Measurements from ENCODE around the gene DGLUCY.
"Not testable (repeated sequence)": the region's sequence is repeated elsewhere in the genome, so short reads cannot be mapped to it uniquely, and the experiment has no call there.

DGLUCY gene

DNA sequence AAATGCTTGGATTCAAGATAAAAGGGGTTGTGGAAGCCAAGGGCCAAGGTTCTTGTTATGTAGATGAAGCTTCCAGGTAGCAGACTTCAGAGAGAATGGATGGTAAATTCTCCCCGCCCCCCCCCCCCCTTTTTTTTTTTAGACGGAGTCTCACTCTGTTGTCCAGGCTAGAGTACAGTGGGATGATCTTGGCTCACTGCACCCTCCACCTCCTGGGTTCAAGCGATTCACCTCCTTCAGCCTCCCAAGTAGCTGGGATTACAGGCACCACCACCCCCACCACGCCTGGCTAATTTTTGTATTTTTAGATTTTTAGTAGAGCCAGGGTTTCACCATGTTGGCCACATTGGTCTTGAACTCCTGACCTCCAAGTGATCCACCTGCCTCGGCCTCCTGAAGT is 4.1 kb downstream of the DGLUCY start:
- no peak overlapping the region for H3K27ac ChIP-seq
- H3K36me3 ChIP-seq (replicated peaks) = no peaks in the 10 kb centered on the region
- DNase-seq = no peak
- no peak overlapping the region for H3K4me3 ChIP-seq (ENCODE audit: low read depth, low read length)
- no peaks in the 10 kb centered on the region for H3K27me3 ChIP-seq (replicated peaks)
- in situ Hi-C loops (cut with HindIII; ENCODE audit: low pct_ligation_motif_present, low sequenced_read_pairs) = no loop called here
- TF ChIP-seq, protein P1, sequence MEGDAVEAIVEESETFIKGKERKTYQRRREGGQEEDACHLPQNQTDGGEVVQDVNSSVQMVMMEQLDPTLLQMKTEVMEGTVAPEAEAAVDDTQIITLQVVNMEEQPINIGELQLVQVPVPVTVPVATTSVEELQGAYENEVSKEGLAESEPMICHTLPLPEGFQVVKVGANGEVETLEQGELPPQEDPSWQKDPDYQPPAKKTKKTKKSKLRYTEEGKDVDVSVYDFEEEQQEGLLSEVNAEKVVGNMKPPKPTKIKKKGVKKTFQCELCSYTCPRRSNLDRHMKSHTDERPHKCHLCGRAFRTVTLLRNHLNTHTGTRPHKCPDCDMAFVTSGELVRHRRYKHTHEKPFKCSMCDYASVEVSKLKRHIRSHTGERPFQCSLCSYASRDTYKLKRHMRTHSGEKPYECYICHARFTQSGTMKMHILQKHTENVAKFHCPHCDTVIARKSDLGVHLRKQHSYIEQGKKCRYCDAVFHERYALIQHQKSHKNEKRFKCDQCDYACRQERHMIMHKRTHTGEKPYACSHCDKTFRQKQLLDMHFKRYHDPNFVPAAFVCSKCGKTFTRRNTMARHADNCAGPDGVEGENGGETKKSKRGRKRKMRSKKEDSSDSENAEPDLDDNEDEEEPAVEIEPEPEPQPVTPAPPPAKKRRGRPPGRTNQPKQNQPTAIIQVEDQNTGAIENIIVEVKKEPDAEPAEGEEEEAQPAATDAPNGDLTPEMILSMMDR (IDR thresholded peaks at IDR 0.05; ENCODE audit: low read depth, low read length, missing control alignments) = no peak

DNA sequence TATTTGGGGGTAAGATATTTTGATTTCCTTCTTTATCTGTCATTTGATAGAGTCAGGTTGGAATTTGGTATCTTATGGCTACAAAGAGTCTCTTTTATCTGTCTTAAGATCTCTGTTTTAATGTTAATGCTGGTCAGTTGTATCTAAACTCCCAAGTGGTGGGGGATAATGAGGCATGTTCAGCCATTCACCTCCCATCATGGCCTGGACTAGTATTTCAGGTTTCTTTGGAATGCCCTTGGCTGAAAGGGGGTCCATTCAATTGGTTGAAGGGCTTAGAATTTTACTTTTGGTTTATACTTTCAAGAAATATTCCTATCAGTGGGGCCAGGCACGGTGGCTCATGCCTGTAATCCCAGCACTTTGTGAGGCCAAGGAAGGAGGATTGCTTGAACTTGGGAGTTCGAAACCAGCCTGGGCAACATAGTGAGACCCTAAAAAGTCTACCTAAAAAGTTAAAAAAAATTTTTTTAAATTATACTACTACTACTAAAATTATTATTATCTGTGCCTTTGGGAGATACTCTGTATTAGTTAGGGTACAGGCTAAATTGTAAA is 4.7 kb downstream of the DGLUCY start:
- Histone ChIP-seq H3K27ac (no peak overlapping the region), H3K4me3 (ENCODE audit: low read depth, low read length) (no peak overlapping the region), H3K27me3 (replicated peaks) (no peaks in the 10 kb centered on the region), H3K36me3 (replicated peaks) (no peaks in the 10 kb centered on the region)
- TF ChIP-seq, protein P1 (IDR thresholded peaks at IDR 0.05; ENCODE audit: low read depth, low read length, missing control alignments) = no peak
- in situ Hi-C loops (cut with HindIII; ENCODE audit: low pct_ligation_motif_present, low sequenced_read_pairs) = no loop called here
- no peak for DNase-seq

DNA sequence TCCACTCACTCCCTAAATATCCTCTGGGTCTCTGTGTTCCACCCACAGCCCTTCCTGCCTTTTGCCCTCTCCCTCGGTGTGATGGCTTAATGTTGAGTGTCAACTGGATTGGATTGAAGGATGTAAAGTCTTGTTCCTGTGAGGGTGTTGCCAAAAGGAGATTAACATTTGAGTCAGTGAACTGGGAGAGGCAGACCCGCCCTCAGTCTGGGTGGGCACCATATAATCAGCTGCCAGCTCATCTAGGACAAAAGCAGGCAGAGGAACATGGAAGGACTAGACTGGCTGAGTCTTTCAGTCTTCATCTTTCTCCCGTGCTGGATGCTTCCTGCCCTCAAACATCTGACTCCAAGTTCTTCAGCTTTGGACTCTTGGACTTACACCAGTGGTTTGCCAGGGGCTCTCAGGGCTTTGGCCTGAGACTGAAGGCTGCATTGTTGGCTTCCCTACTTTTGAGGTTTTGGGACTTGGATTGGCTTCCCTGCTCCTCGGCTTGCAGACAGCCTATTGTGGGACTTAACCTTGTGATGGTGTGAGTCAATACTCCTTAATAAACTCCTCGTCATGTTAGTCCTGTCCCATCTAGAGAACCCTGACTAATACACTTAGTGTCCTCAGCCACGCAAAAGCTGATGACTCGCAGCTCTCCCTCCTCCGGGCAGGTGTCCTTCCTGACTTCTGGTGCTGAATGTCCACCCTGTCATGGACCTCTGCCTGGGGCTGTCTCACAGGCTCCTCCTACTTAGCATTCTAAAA is 5.9 kb downstream of the DGLUCY start:
- peak; percentile 38 for DNase-seq
- in situ Hi-C loops (cut with HindIII; ENCODE audit: low pct_ligation_motif_present, low sequenced_read_pairs) = no loop called here
- no peak overlapping the region for H3K27ac ChIP-seq

DNA sequence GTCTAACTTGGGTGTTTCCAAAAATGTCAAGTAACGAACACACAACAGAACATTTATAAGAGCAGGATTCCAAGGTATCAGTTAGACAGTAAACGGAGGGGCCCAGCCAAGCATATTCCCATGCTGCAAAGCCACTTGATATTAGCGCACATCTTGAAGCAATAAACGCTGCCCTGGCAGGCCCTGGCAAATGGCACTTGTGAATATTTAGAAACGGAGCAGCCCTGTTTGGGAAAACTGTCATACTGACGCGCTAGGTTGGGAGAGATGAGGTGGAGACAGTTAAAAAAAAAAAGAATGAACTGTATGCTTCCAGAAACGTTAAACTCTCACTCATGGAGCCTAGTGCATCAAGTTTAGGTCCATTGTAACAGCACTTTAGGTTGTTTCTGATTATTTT is 9.3 kb downstream of the DGLUCY start:
- no peaks in the 10 kb centered on the region for H3K36me3 ChIP-seq (replicated peaks)
- H3K27ac ChIP-seq = no peak overlapping the region
- no peaks in the 10 kb centered on the region for H3K27me3 ChIP-seq (replicated peaks)
- TF ChIP-seq, protein P1 (IDR thresholded peaks at IDR 0.05; ENCODE audit: low read depth, low read length, missing control alignments) = no peak
- H3K4me3 ChIP-seq (ENCODE audit: low read depth, low read length) = no peak overlapping the region
- in situ Hi-C loops (cut with HindIII; ENCODE audit: low pct_ligation_motif_present, low sequenced_read_pairs) = no loop called here
- DNase-seq = no peak

More for the DNA sequence above, 5.9 kb downstream of the DGLUCY start:
- TF ChIP-seq, protein P1 (IDR thresholded peaks at IDR 0.05; ENCODE audit: low read depth, low read length, missing control alignments) = no peak
- H3K36me3 ChIP-seq (replicated peaks) = no peaks in the 10 kb centered on the region
- H3K27me3 ChIP-seq (replicated peaks) = no peaks in the 10 kb centered on the region
- no peak overlapping the region for H3K4me3 ChIP-seq (ENCODE audit: low read depth, low read length)

DNA sequence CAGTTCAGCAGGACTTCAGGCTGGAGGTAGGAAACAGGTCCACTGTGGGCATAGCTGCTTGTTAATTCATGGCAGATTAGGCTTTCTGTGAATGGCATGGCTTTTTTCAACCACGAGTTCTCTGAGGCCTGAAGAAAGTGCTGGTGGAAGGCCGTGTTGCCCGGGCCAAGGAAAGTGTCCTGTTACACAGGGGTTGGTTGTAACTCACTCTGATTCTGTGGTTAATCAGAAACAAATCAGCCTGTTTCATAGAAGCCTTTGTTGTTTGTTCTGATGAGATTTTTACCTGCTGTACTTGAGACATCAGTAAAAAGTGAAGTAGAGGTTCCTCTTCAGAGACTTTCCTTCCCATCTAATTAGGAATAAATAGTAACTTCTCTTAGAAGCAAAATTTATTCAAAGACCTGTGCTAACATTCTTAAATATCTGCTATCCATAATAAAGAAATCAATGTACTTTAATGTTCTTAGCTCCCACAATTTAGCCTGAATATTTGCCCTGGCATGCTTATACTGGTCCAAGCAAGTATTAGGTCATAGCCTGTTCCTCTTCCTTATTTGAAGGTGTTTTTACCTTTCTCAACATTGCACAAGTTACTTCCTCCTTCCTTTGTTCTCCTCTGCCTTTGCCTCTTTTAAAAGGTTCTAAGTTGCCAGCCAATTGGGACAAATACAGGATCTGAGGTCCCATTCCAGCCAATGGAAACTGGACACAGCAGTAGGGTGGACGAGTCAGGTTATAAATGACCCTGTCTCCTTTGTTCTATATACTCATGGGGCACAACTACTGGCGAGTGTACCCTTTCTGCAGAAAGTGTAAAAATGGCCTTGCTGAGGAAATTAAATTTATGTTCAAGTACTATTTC is 10.8 kb downstream of the DGLUCY start:
- in situ Hi-C loops (cut with HindIII; ENCODE audit: low pct_ligation_motif_present, low sequenced_read_pairs); H3K27ac ChIP-seq: not testable (repeated sequence)

DNA sequence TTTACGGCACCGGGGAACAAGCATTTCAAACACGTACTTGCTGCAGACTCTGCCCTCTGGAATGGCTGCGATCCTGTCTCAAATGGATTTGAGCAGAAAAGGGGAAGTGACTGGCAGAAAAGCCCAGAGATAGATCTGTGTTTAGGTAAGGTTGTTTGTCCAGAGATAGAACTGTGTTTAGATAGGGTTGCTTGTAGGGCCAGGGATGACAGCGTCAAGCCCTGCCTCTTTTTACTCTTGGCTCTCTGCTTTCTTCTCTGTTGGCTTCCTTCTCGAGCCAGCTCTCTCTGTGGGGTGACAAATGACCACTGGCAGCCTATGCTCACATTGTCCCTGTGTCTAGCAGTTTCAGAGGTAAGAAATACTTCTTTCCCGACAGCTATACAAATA is 11.4 kb downstream of the DGLUCY start:
- DNase-seq = no peak
- H3K27ac ChIP-seq = no peak overlapping the region
- TF ChIP-seq, protein P1 (IDR thresholded peaks at IDR 0.05; ENCODE audit: low read depth, low read length, missing control alignments) = no peak
- in situ Hi-C loops (cut with HindIII; ENCODE audit: low pct_ligation_motif_present, low sequenced_read_pairs) = no loop called here
- no peaks in the 10 kb centered on the region for H3K27me3 ChIP-seq (replicated peaks)
- H3K4me3 ChIP-seq (ENCODE audit: low read depth, low read length) = no peak overlapping the region
- H3K36me3 ChIP-seq (replicated peaks) = no peaks in the 10 kb centered on the region

More for the DNA sequence above, 10.8 kb downstream of the DGLUCY start:
- DNase-seq; H3K4me3 ChIP-seq (ENCODE audit: low read depth, low read length); H3K36me3 ChIP-seq (replicated peaks); H3K27me3 ChIP-seq (replicated peaks): not testable (repeated sequence)

Data from brain microvascular endothelial cell (primary cell).